Caco-2 (cell line): ENCODE results near the gene GNB1. TPM values are rescaled to one million over a fixed set of nuclear protein-coding genes. Genes with fewer than 3 reads are reported as not detected.

Experiments
- BruUV-seq: library from RNA; stranded (reverse); fragments of 400-500 nt; replicated peaks from 2 replicates; lab custom pipeline; 2021; lab: Mats Ljungman, UMichigan
- CTCF ChIA-PET: fragments of 300-600 bp; sonication (Branson Sonifier 250); formaldehyde crosslinking; loops from one replicate; lab custom pipeline; 2022; ENCODE audit warnings: antibody characterized with exemption; lab: Charles Lee
- POLR2A ChIA-PET: fragments of 300-600 bp; sonication (Branson Sonifier 250); formaldehyde crosslinking; loops from one replicate; lab custom pipeline; 2022; ENCODE audit warnings: antibody characterized with exemption; lab: Charles Lee
- DNase-seq, 2 experiments: peaks; one replicate each; pipeline versions ENCODE4 v3.0.0 to v3.0.0-alpha.2; 2020 to 2022
- H3K27me3 ChIP-seq: replicated peaks from 2 replicates; pipeline ENCODE4 v1.6.0; 2011; ENCODE audit warnings: low read length; ENCODE audit not compliant: control insufficient read depth, insufficient read depth
- H3K36me3 ChIP-seq: 2 replicates; pipeline ENCODE4 v1.5.1; 2011; ENCODE audit warnings: low read length; ENCODE audit not compliant: control insufficient read depth, insufficient read depth
- H3K4me1 ChIP-seq: fragments of 250-450 bp; sonication (Bioruptor Pico); 2 replicates; pipeline ENCODE4 v1.5.1; 2020; ENCODE audit warnings: mild to moderate bottlenecking
- H3K4me3 ChIP-seq: 2 replicates; pipeline ENCODE4 v1.5.1; 2011; ENCODE audit warnings: low read depth, mild to moderate bottlenecking, control low read depth, low read length
- H3K9me3 ChIP-seq: fragments of 250-450 bp; sonication (Bioruptor Pico); 2 replicates; pipeline ENCODE4 v1.5.1; 2020; ENCODE audit warnings: mild to moderate bottlenecking, moderate library complexity
- H3K27ac Mint-ChIP-seq: one replicate; pipeline ENCODE4 v1.8.0; 2022; ENCODE audit warnings: mixed read lengths; ENCODE audit not compliant: unreplicated experiment
- H3K27me3 Mint-ChIP-seq: one replicate; pipeline ENCODE4 v1.8.0; 2022; ENCODE audit warnings: mixed read lengths; ENCODE audit not compliant: insufficient read depth, unreplicated experiment
- H3K36me3 Mint-ChIP-seq: one replicate; pipeline ENCODE4 v1.8.0; 2022; ENCODE audit warnings: mild to moderate bottlenecking, mixed read lengths; ENCODE audit not compliant: insufficient read depth, unreplicated experiment
- H3K4me1 Mint-ChIP-seq: one replicate; pipeline ENCODE4 v1.8.0; 2022; ENCODE audit warnings: low read depth, mixed read lengths; ENCODE audit not compliant: unreplicated experiment
- H3K4me3 Mint-ChIP-seq: one replicate; pipeline ENCODE4 v1.8.0; 2022; ENCODE audit warnings: mild to moderate bottlenecking, moderate library complexity, mixed read lengths; ENCODE audit not compliant: unreplicated experiment
- H3K9me3 Mint-ChIP-seq: one replicate; pipeline ENCODE4 v1.8.0; 2022; ENCODE audit warnings: mixed read lengths; ENCODE audit not compliant: unreplicated experiment
- CTCF ChIP-seq, 2 experiments: fragments of 200-600 bp in 1 of 2; IDR thresholded peaks; 1 replicate in 1 of 2; 2 replicates in 1 of 2; pipeline versions ENCODE4 v1.5.1 to v1.8.0; 2011 to 2022; ENCODE audit warnings: antibody characterized with exemption in 1 of 2, control low read depth in 1 of 2, inconsistent platforms in 1 of 2, low read depth in 1 of 2, low read length in 1 of 2, mild to moderate bottlenecking in 1 of 2, moderate library complexity in 1 of 2; ENCODE audit not compliant: insufficient read depth in 1 of 2, severe bottlenecking in 1 of 2, unreplicated experiment in 1 of 2
- intact Hi-C: fragments of 100-400 bp; cut with micrococcal nuclease; formaldehyde crosslinking; loops from one replicate; pipeline ENCODE4 v1.10.0; 2022; ENCODE audit not compliant: unreplicated experiment
- total RNA-seq: library from RNA; stranded (reverse); gene quantifications from 2 replicates; pipeline ENCODE4 v1.2.3, GENCODE V29; 2022

Gene GNB1
- total RNA-seq, 1 experiment from 2014 or later = 301 TPM

- Mint-ChIP-seq H3K4me3 (no peak overlapping the region), H3K36me3 (peaks cover 34% of the 10 kb centered on the region), H3K27me3 (no peaks in the 10 kb centered on the region), H3K4me1 (no peaks in the 10 kb centered on the region), H3K27ac (no peak overlapping the region), H3K9me3 (no peaks in the 10 kb centered on the region)
- DNase-seq = no peak
- POLR2A ChIA-PET = interaction anchor here (0.6 kb wide), 1 partner anchor 111 kb away, joined by 3 read pairs; no protein-coding TSS in a partner anchor
- intact Hi-C loops = no loop called here
- no peaks in the 10 kb centered on the region for H3K9me3 ChIP-seq
- CTCF ChIA-PET = no interaction called here
- no peaks in the 10 kb centered on the region for H3K4me1 ChIP-seq
- no peak overlapping the region for H3K4me3 ChIP-seq
- no peaks in the 10 kb centered on the region for H3K27me3 ChIP-seq
- TF ChIP-seq CTCF (IDR thresholded peaks at IDR 0.05; ENCODE audit: insufficient read depth in 1 of 2, low read depth in 1 of 2, low read length in 1 of 2, severe bottlenecking in 1 of 2, unreplicated experiment in 1 of 2) = no peak
- no peaks in the 10 kb centered on the region; the same call in 1 of the 2 replicates for H3K36me3 ChIP-seq
- no TSS peak for BruUV-seq
Measured at GRCh38 chr1:1754051-1754815, 136.7 kb downstream of the GNB1 start.

GRCh38 chr1:1753607-1754005 lies 137.3 kb downstream of the GNB1 start:
- Mint-ChIP-seq H3K4me1 (no peaks in the 10 kb centered on the region), H3K9me3 (no peaks in the 10 kb centered on the region), H3K27me3 (no peaks in the 10 kb centered on the region), H3K27ac (no peak overlapping the region), H3K4me3 (no peak overlapping the region), H3K36me3 (peaks cover 28% of the 10 kb centered on the region)
- DNase-seq = no peak
- BruUV-seq = no TSS peak
- Histone ChIP-seq H3K36me3 (no peaks in the 10 kb centered on the region; the same call in 1 of the 2 replicates), H3K4me3 (no peak overlapping the region), H3K27me3 (no peaks in the 10 kb centered on the region), H3K9me3 (no peaks in the 10 kb centered on the region), H3K4me1 (no peaks in the 10 kb centered on the region)
- CTCF ChIA-PET = no interaction called here
- intact Hi-C loops = no loop called here
- no peak for TF ChIP-seq CTCF (IDR thresholded peaks at IDR 0.05; ENCODE audit: insufficient read depth in 1 of 2, low read depth in 1 of 2, low read length in 1 of 2, severe bottlenecking in 1 of 2, unreplicated experiment in 1 of 2)
- POLR2A ChIA-PET = no interaction called here

- ChIA-PET CTCF (interaction anchor here (0.5 kb wide), 1 partner anchor 31 kb away, joined by 4 read pairs; no protein-coding TSS in a partner anchor), POLR2A (no interaction called here)
- Mint-ChIP-seq H3K27me3 (no peaks in the 10 kb centered on the region), H3K4me1 (no peaks in the 10 kb centered on the region), H3K36me3 (peaks cover 24% of the 10 kb centered on the region), H3K27ac (no peak overlapping the region), H3K4me3 (no peak overlapping the region), H3K9me3 (no peaks in the 10 kb centered on the region)
- Histone ChIP-seq H3K27me3 (no peaks in the 10 kb centered on the region), H3K36me3 (no peaks in the 10 kb centered on the region; the same call in 1 of the 2 replicates), H3K4me3 (no peak overlapping the region), H3K9me3 (no peaks in the 10 kb centered on the region), H3K4me1 (no peaks in the 10 kb centered on the region)
- intact Hi-C loops = no loop called here
- no peak for TF ChIP-seq CTCF (IDR thresholded peaks at IDR 0.05; ENCODE audit: insufficient read depth in 1 of 2, low read depth in 1 of 2, low read length in 1 of 2, severe bottlenecking in 1 of 2, unreplicated experiment in 1 of 2)
- DNase-seq = no peak
- no TSS peak for BruUV-seq
Measured at GRCh38 chr1:1752636-1753606, 138.0 kb downstream of the GNB1 start.
